ENCODE measurements around the gene C1orf53. TPM values are rescaled to one million over a fixed set of nuclear protein-coding genes. Genes with fewer than 3 reads are reported as not detected.
"Not testable (repeated sequence)": the region's sequence is repeated elsewhere in the genome, so short reads cannot be mapped to it uniquely, and the experiment has no call there.

The C1orf53 gene
- total RNA-seq, 1 donor from 2014 or later = 1.3 TPM

DNA sequence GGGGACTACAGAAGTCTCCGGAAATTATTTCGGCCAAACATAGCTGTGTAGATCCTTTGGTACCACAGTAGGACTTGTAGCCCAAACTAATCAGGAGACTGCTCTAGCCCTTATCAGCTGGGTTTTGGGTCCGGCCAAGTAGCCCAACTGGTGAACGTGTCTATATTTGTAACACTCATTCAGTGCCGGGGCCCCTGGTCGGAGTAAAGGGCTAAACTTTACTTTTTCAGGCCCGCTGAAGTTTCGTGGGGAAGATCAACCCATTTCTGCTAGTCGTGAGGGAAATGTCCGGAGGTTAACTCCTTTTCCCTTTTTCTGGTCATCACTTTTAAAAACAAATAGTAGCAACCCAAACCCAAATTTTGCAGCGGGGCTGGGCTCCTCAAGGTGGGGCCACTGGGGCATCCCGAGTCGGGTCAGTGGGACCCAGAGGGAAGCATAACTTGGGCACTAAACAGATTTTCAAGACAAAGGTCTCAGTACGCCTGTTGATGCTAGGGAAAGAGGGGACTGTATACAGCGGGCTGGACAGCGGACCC is 16.4 kb downstream of the C1orf53 start:
- DNase-seq (ENCODE audit: low spot score) = no peak
- ATAC-seq = no peak
- intact Hi-C loops (cut with DNase I) = no loop called here

DNA sequence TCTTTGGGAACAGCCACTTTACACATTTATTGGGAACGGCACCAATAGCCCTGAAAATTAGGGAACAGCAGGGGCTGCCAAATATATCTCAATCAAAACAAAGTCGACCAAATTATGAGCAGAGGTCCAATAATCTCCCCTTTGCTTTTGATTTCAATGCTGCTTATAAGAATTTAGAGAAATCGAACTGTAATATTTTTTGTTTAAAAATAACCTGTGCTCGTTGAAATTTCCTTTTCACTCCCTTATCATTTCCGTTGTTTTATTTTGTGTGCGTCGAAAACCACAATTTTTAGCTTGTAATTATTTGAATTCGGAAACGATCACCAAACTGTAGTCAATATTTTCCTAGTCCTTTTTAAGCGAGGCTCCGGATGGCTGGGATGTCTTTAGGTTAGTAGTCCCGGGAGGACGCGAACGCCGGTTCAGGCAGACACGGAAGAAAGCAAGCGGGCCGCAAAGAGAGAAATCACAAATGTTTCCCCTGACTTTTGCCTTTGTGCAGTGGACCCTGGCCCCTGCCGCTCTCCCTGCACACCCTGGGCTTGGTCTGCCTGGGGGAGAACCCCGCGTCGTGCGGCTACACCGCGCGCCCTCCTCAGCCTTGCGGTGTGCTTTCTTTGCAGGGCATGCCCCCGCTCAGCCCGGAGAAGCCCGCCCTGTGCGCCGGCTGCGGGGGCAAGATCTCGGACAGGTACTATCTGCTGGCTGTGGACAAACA is 17.1 kb downstream of the C1orf53 start:
- intact Hi-C loops (cut with DNase I) = loop anchor here (10.0 kb wide), 1 partner anchor 305 kb away; no protein-coding TSS in a partner anchor
- DNase-seq (ENCODE audit: low spot score) (no peak), ATAC-seq (no peak)

DNA sequence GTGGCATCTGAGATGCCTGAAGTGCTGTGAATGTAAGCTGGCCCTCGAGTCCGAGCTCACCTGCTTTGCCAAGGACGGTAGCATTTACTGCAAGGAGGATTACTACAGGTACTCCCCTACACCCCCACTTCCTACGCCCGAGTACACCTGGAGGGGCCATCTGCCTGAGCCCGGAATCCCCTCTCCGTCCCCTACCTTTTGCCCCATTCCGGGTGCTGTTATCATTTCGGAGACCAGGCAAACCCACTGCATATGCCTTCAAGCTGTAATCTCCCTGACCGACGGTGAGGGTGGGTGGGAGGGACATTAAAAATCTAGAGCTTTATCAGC is 17.6 kb downstream of the C1orf53 start:
- no peak for ATAC-seq
- DNase-seq (ENCODE audit: low spot score) = no peak
- intact Hi-C loops (cut with DNase I) = loop anchor here (10.0 kb wide), 1 partner anchor 305 kb away; no protein-coding TSS in a partner anchor

DNA sequence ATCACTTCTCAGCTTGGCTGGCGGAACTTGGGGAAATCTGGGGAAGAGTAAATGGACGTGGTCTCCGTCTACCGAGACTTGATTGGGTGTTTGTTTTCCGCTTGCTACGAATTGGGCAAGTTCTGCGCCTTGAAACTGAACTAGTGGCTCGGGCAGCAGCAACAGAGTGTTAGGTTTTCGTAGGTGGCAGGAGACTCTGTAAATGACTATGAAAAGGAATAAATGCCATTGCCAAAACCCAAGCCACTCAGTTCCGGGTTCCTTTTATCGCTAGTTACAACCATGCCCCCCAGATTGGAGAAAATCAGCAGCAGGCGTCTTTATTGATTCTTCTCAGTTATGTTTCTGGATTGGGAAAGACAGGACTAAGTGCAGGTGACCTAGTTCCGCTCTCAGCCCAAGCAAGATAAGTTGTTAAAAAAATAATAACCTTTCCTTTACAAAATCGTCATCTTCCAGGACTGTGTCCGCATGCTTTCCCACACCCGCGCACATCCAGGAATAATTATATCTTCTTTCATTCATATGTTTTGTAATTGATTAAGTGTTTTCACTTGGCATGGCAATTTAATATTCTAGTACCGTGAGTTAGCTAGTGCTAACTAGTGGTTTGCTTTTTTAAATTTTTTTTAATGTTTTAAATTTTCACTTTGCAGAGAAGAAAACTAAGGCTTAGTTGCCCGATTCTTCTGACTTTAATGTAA is 18.1 kb downstream of the C1orf53 start:
- ATAC-seq = no peak
- intact Hi-C loops (cut with DNase I) = loop anchor here (10.0 kb wide), 1 partner anchor 306 kb away; no protein-coding TSS in a partner anchor
- DNase-seq (ENCODE audit: low spot score) = no peak

DNA sequence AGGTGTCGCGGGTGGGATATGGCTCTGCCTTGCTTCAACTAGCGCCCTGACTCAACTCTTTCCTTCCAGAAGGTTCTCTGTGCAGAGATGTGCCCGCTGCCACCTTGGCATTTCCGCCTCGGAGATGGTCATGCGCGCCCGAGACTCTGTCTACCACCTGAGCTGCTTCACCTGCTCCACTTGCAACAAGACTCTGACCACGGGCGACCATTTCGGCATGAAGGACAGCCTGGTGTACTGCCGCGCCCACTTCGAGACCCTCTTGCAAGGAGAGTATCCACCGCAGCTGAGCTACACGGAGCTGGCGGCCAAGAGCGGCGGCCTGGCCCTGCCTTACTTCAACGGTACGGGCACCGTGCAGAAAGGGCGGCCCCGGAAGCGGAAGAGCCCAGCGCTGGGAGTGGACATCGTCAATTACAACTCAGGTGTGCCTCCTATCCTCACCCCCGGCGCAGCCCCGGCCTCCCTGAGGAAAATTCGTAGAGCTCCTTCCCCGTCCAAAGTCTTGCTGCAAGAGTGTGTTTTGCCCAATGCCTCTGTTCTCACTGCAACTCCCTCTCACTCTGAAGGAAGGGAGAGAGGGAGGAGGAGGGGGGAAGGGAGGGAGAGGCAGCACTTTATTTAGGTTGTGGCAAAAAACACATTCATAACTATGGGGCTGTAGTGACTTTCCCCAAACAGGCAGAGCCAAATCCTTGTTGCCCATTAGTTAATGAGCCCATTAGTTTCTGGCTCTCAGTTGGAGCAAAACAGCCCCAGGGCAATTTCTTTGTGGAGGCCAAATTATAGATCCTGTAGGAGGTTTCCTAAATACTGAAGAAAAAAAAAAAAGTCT is 19.0 kb downstream of the C1orf53 start:
- intact Hi-C loops (cut with DNase I) = loop anchor here (10.0 kb wide), 1 partner anchor 307 kb away; no protein-coding TSS in a partner anchor
- DNase-seq (ENCODE audit: low spot score) = no peak

DNA sequence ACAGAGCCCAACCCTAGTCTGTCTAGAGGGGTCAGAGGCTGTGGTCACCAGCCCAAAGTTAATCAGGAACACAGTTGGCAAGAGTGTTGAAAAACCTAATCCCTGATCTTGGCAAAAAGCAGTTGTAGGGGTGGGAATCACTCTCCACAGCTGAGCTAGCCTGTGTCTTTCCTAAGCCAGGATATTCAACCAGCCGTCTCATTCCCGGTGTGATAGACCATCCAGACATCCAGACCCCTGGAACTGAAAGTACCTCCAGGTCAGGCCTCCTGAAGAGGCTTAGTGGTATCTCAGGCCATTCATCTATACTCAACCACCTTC is 19.6 kb downstream of the C1orf53 start:
- intact Hi-C loops (cut with DNase I) = loop anchor here (10.0 kb wide), 1 partner anchor 307 kb away; no protein-coding TSS in a partner anchor

More for the DNA sequence above, 19.0 kb downstream of the C1orf53 start:
- ATAC-seq = peak; percentile 19

DNA sequence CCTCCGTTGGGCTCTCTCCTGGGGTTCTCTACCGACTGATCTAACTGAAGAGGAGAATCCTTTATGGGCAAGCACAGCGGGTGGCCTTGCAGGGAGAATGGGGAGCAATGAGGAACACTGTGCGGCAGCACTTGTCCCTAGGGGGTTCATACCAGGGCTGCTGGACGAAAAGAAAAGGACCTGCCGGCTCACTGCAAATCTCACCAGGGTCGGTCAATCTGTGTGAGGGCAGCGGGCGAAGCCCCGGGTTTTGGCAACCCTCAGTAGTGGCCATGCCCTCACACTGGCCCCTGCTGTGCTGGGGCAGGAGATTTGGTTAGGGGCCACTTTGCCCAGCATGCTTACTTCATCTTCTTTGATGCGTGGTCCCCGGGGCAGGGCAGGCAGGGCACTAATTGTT is 20.6 kb downstream of the C1orf53 start:
- no peak for DNase-seq (ENCODE audit: low spot score)
- intact Hi-C loops (cut with DNase I) = loop anchor here (10.0 kb wide), 1 partner anchor 308 kb away; no protein-coding TSS in a partner anchor
- no peak for ATAC-seq

More for the DNA sequence above, 19.6 kb downstream of the C1orf53 start:
- DNase-seq (ENCODE audit: low spot score) (no peak), ATAC-seq (no peak)

DNA sequence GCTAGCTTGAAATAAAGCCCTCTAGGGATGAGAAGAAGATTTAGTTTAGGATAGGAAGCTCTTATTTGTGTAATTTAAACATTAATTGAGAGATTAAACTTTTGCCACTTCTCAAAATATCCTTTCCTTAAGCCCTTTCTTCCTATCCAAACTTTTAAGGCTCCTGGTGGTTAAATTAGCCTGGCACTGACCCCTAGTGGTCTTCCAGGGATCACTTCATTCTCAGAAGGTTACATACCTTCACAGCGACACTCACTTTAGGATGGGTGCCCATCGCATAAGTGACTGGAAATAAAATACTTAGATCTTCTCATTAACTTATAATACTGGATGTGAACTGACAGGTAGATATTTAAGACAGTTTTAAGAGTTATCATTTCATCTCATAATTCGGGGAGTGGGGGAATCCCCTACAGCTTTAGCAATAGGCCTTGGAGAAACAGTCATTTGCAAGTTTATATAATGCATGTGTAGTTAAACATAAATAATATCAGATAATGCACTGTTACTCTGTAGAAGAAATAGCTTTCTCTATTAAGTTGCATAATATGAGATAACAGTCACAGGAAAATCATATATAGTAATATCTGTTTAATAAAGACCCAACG is 22.2 kb downstream of the C1orf53 start:
- intact Hi-C loops (cut with DNase I) = loop anchor here (10.0 kb wide), 1 partner anchor 310 kb away; no protein-coding TSS in a partner anchor
- DNase-seq (ENCODE audit: low spot score) (no peak), ATAC-seq (no peak)

DNA sequence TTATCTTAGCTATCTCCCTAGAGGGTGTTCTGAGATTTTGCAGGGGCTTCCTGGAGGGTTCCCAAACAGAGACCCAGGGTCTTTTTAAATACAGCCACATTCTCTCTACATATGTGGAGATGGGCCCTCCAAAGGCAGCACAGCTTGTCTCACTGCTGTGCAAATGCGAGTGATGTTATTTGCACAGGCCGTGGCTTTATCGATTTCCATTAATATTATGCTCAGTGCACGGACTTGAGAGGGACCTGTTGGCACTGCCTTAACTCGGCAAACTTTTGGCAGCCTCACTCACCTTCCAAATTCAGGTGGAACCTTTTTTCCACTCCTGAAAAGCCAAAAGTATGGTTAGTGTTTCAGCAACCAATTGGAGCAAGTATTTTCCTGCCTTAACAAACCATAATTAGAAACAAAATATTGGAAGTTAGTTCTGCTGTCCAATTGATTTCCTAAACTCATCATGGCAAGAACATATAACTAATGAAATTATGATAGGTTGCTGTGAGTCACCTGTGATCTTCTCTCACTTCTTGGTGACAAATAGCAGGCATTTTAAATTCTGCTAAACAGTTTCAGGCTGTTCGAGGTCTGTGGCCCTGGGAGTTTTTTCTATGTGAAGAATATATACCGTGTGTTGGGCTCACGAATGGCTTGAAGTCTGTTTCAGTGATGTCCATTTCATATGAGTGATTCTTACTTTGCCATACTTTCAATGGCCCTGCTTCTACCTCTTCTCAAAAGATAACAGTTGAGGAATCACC is 25.7 kb downstream of the C1orf53 start:
- no peak for DNase-seq (ENCODE audit: low spot score)
- no peak for ATAC-seq
- intact Hi-C loops (cut with DNase I) = loop anchor here (10.0 kb wide), 1 partner anchor 313 kb away; no protein-coding TSS in a partner anchor

DNA sequence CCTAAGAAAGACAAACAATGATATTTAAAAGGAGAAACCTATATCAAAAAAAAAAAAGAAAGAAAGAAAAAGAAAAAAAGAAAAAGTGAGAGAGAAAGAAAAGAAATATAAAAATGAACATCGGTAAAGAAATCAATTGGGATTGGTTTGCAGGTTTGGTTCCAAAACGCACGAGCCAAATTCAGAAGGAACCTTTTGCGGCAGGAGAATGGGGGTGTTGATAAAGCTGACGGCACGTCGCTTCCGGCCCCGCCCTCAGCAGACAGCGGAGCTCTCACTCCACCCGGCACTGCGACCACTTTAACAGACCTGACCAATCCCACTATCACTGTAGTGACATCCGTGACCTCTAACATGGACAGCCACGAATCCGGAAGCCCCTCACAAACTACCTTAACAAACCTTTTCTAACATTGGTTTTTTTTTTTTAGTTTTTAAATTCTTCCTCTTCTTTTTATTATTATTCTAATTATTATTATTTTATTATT is 26.5 kb downstream of the C1orf53 start:
- intact Hi-C loops (cut with DNase I) = loop anchor here (10.0 kb wide), 1 partner anchor 314 kb away; no protein-coding TSS in a partner anchor
- DNase-seq (ENCODE audit: low spot score) (no peak), ATAC-seq (no peak)

DNA sequence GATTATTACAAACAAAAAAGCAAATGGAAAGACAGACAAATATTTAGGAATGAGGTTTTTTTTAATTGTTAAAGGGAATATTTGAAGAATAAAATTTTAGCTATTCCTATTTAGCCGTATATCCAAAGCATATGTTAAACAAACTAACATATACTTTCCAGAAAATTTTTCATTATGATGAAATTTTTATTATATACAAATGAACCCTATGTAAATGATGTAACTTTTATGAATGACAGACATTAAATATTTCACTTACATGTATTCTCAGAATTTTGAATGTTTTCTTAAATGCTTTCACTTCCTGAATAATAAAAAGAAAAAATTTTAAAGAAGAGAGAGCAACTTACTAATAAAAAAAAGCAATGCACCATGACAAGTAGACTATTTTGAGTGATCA is 30.6 kb downstream of the C1orf53 start:
- ATAC-seq (no peak), DNase-seq (ENCODE audit: low spot score) (no peak)
- intact Hi-C loops (cut with DNase I) = no loop called here

DNA sequence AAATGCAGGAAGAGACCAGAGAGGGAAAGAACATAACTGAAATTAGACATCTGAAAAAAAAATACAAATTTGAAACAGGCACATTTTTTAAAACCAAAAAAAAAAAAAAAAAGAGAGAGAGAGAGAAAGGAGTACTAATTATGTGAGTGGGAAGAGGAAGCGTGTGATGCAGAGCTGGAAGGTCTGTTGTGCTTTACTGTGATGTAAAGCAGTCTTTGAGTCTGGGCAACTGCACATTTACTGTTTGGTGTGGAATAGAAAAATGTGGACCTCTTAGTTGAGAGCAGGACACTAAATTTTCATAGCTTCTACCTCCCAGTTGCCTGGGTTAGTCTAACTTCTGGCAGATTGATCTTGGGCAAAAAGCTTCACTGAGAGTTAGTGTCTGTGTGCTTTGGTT is 31.2 kb downstream of the C1orf53 start:
- ATAC-seq (no peak), DNase-seq (ENCODE audit: low spot score) (no peak)
- intact Hi-C loops (cut with DNase I) = no loop called here

DNA sequence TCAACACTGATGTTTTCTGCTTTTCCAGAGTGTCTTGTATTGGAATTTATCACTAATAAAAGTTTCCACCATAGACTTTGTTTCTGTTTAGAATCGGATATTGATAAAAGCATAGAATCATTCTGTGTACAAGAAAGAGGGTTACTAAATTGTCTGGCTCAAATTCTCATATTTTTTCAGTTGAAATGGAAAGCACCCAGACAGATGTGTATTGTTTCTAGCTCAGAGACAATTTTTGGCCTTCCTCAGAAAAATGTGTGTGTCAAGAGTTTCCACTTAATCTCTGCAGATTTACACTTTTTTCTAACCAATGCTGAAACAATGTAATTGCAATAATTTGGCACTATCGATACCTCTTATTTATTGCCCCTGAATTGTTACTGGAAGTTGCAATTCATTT is 35.0 kb downstream of the C1orf53 start:
- intact Hi-C loops (cut with DNase I) = no loop called here
- no peak for ATAC-seq
- DNase-seq (ENCODE audit: low spot score) = no peak

DNA sequence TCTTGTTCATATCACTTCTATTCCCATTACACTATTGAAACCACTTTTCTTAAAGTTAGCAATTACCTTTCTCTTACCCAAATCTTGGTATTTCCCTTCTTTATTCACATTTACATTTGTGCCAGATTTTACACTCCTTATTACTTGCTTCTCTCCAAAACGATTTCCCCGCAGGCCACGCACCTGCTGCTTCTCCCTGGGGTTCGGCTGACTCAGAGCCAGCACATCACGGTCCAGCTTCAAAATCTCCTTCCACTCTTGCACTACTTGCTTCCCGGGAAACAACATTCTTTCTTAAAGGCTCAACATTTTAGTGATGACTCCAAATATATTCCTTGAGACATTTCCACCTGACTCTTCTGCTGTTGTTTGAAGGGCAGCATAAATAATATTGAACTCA is 35.5 kb downstream of the C1orf53 start:
- intact Hi-C loops (cut with DNase I) = no loop called here

DNA sequence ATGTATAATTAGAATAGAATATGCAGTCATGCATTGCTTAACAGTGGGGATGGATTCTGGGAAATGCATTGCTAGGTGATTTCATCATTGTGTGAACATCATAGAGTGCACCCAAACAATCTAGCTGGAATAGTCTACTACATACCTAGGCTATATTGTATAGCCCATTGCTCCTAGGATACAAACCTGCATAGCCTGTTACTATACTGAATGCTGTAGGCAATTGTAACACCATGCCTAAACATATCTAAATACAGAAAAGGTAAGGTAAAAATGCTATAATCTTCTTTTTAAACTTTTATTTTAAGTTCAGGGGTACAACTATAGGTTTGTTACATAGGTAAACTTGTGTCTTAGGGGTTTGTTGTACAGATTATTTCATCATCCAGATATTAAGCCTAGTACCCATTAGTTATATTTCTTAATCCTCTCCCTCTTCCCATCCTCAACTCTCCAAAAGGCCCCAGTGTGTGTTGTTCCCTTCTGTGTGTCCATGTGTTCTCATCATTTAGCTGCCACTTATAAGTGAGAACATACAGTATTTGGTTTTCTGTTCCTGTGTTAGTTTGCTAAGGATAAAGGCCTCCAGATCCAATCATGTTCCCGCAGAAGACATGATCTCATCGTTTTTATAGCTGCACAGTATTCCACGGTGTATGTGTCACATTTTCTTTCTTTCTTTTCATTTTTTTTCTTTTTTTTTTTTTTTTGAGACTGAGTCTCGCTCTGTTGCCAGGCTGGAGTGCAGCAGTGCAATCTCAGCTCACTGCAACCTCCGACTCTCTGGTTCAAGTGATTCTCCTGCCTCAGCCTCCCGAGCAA is 36.9 kb downstream of the C1orf53 start:
- ATAC-seq; intact Hi-C loops (cut with DNase I); DNase-seq (ENCODE audit: low spot score): not testable (repeated sequence)

More for the DNA sequence above, 35.5 kb downstream of the C1orf53 start:
- no peak for DNase-seq (ENCODE audit: low spot score)
- no peak for ATAC-seq

DNA sequence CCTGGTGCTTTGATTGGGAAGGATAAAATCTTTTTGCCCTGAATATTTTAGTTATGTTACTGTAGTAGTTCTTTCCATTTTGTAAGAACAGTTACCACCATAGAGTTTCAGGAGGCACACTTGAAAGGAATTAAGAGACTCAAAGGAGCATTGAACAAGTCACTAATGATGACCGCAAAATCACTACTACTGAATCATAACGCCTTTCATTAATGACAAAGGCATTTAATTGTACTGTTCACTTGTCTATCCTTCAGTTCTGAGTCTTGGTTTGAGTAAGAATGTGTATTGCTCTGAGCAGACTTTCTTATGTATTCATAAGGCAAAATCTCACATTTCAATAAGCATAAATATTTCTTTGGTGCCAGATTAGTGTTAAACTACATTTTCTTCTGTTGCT is 39.6 kb downstream of the C1orf53 start:
- ATAC-seq = no peak

DNA sequence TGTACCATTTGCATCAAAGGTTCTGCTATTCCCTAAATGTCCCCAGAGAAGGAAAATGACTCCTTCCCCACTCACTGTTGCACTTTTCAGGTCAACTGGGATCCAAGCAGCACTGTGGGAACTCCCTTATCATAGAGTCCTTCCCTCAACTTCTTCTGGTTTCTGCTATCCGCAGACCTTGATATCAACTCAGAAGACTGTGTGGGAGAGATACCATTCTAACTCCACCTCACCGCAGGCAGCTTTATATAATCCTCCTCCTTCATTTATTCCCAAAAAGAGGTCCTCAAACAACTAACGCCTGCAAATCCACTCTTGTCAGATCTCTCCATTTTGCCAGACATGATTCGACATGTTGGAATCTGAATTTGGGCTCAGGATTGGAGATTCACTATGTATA is 42.1 kb downstream of the C1orf53 start:
- intact Hi-C loops (cut with DNase I) = no loop called here

More for the DNA sequence above, 39.6 kb downstream of the C1orf53 start:
- DNase-seq (ENCODE audit: low spot score) = no peak
- intact Hi-C loops (cut with DNase I) = no loop called here

More for the DNA sequence above, 42.1 kb downstream of the C1orf53 start:
- ATAC-seq = no peak
- DNase-seq (ENCODE audit: low spot score) = no peak
